Hepatocyte (in vitro differentiated cells): Measurements from ENCODE around the gene FZR1. TPM values are rescaled to one million over a fixed set of nuclear protein-coding genes. Genes with fewer than 3 reads are reported as not detected.

Source experiments
- DNase-seq: peaks from one replicate; pipeline ENCODE4 v3.0.0-alpha.2; 2016; ENCODE audit warnings: low spot score
- H2AFZ ChIP-seq: fragments of 200-600 bp; sonication (generic); 2 replicates; pipeline ENCODE4 v1.6.0; 2016; ENCODE audit warnings: antibody characterized with exemption, mild to moderate bottlenecking
- H3K27ac ChIP-seq: fragments of 200-600 bp; sonication (generic); 2 replicates; pipeline ENCODE4 v1.5.1; 2016; ENCODE audit warnings: mild to moderate bottlenecking
- H3K27me3 ChIP-seq: fragments of 200-600 bp; sonication (generic); 2 replicates; pipeline ENCODE4 v1.6.1; 2016
- H3K36me3 ChIP-seq: fragments of 200-600 bp; sonication (generic); replicated peaks from 2 replicates; pipeline ENCODE4 v1.5.1; 2016; ENCODE audit warnings: low read depth; ENCODE audit not compliant: insufficient read depth
- H3K4me1 ChIP-seq: fragments of 200-600 bp; sonication (generic); 2 replicates; pipeline ENCODE4 v1.5.1; 2016; ENCODE audit warnings: mild to moderate bottlenecking, moderate library complexity; ENCODE audit not compliant: insufficient read depth
- H3K4me2 ChIP-seq: fragments of 200-600 bp; sonication (generic); 2 replicates; pipeline ENCODE4 v1.6.0; 2016
- H3K4me3 ChIP-seq: fragments of 200-600 bp; sonication (generic); 2 replicates; pipeline ENCODE4 v1.5.1; 2016; ENCODE audit warnings: mild to moderate bottlenecking
- H3K79me2 ChIP-seq: fragments of 200-600 bp; sonication (generic); 2 replicates; pipeline ENCODE4 v1.6.0; 2017; ENCODE audit warnings: mild to moderate bottlenecking
- H3K9me2 ChIP-seq: fragments of 200-600 bp; sonication (generic); replicated peaks from 2 replicates; pipeline ENCODE4 v1.6.0; 2017; ENCODE audit warnings: mild to moderate bottlenecking; ENCODE audit not compliant: insufficient read depth
- H3K9me3 ChIP-seq: fragments of 200-600 bp; sonication (generic); 2 replicates; pipeline ENCODE4 v1.5.1; 2016; ENCODE audit warnings: low read depth, mild to moderate bottlenecking
- H4K20me1 ChIP-seq: fragments of 200-600 bp; sonication (generic); 2 replicates; pipeline ENCODE4 v1.6.0; 2016; ENCODE audit warnings: mild to moderate bottlenecking; ENCODE audit not compliant: insufficient read depth, poor library complexity, severe bottlenecking
- EZH2 ChIP-seq: fragments of 200-600 bp; sonication (generic); IDR thresholded peaks from 2 replicates; pipeline ENCODE4 v1.6.1; 2016; ENCODE audit warnings: antibody characterized with exemption, mild to moderate bottlenecking, borderline replicate concordance
- EZH2phosphoT487 ChIP-seq: fragments of 200-600 bp; sonication (generic); IDR thresholded peaks from one replicate; pipeline ENCODE4 v1.6.1; 2018; ENCODE audit warnings: antibody characterized with exemption, mild to moderate bottlenecking, low read depth, moderate library complexity; ENCODE audit not compliant: unreplicated experiment, severe bottlenecking
- WGBS: methylation state at CpG from one replicate; pipeline ENCODE4 v1.1.6; 2016; ENCODE audit warnings: low lambda C conversion rate; ENCODE audit errors: missing lambda C conversion rate; 5-methylcytosine and 5-hydroxymethylcytosine counted together
- polyA plus RNA-seq: library from polyadenylated mRNA; unstranded; fragments of >200 nt; fragmentation: Nextera tagmentation; extraction: Ambion mirVana; gene quantifications from 2 replicates; pipeline ENCODE4 v1.2.1, GENCODE V29; 2016
- total RNA-seq: library from RNA; depleted of rRNA; stranded (reverse); fragments of >200 nt; gene quantifications from 2 replicates; pipeline ENCODE4 v1.2.3, GENCODE V29; 2014
- TF ChIP-seq, protein P1 (sequence below): fragments of 200-600 bp; sonication (generic); IDR thresholded peaks from 2 replicates; pipeline ENCODE4 v1.5.1; 2016; ENCODE audit warnings: antibody characterized with exemption, mild to moderate bottlenecking; ENCODE audit not compliant: poor library complexity

FZR1 gene
- total and polyA plus RNA-seq, 2 experiments from 2014 or later, result 32.1 to 51.0 TPM

DNA sequence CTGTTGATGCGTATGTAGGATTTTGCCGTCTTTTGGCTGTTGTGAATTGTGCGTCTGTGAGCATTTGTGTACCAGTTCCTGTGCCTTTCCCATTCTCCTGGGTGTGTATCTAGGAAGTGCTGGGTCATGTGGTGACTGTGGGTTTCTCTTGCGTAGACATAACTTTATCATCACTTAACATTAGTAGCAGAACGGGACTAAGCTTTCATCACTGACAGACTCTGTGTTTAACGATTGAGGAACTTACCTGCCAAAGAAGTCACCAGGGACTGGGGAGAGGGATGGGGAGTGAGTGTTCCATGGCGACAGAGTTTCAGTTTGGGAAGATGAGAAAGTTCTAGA lies 15.0 kb downstream of the FZR1 start:
- WGBS, result 86% methylated on average over 7 of the region's 7 CpGs
- TF ChIP-seq EZH2 (no peak), EZH2phosphoT487 (no peak)
- TF ChIP-seq, protein P1, sequence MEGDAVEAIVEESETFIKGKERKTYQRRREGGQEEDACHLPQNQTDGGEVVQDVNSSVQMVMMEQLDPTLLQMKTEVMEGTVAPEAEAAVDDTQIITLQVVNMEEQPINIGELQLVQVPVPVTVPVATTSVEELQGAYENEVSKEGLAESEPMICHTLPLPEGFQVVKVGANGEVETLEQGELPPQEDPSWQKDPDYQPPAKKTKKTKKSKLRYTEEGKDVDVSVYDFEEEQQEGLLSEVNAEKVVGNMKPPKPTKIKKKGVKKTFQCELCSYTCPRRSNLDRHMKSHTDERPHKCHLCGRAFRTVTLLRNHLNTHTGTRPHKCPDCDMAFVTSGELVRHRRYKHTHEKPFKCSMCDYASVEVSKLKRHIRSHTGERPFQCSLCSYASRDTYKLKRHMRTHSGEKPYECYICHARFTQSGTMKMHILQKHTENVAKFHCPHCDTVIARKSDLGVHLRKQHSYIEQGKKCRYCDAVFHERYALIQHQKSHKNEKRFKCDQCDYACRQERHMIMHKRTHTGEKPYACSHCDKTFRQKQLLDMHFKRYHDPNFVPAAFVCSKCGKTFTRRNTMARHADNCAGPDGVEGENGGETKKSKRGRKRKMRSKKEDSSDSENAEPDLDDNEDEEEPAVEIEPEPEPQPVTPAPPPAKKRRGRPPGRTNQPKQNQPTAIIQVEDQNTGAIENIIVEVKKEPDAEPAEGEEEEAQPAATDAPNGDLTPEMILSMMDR, result no peak
- Histone ChIP-seq H3K9me2 (no peaks in the 10 kb centered on the region), H3K27me3 (no peaks in the 10 kb centered on the region), H3K4me3 (no peak overlapping the region), H4K20me1 (peaks cover 73% of the 10 kb centered on the region), H3K4me2 (no peak overlapping the region), H3K79me2 (peaks cover 70% of the 10 kb centered on the region), H3K27ac (no peak overlapping the region), H3K36me3 (no peaks in the 10 kb centered on the region), H3K4me1 (peaks cover 7% of the 10 kb centered on the region), H3K9me3 (no peaks in the 10 kb centered on the region), H2AFZ (no peak overlapping the region)
- no peak for DNase-seq

DNA sequence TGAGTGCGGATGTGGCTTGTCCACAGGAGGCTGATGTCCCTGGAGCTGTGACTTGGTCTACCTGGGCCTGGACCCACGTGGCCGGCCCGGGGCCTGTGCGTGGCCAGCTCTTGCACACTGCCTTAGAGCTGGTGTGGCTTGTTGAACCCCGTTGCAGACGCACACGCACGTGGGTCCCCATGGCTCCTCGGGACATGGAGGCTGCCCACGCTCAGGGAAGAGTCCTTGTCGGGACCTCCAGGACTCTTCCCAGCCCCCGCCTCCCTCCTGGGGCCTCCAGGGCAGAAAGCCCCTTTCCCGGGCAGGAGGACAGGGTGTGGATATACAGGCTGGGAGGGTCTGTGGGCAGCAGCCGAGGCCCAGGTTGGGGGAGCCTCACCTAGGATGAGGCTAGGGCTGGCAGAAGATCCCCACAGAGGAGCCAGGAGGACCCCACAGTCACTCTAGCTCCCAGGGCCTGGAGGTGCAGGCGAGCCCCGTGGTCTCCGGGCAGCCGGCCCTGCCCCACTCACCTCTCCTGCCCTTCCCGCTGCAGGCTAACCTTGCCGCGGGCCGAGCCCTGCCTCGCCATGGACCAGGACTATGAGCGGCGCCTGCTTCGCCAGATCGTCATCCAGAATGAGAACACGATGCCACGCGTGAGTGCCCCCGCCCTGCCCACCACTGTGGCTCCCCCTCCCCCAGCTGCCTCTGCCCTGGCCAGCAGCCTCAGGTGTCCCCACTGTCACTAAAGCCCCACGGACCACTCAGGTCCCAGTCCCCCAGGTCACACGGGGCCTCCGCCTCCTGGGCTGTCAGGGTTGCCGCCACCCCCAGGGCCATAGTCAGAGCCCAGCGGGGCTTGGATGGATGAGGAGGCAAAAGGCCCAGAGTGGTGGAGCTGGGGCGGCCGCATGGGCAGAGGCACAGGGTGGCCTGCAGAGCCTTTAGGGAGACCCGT lies 16.6 kb downstream of the FZR1 start:
- Histone ChIP-seq H3K4me2 (no peak overlapping the region), H3K79me2 (peaks cover 54% of the 10 kb centered on the region), H3K4me3 (no peak overlapping the region), H3K9me2 (no peaks in the 10 kb centered on the region), H3K9me3 (no peaks in the 10 kb centered on the region), H3K4me1 (no peaks in the 10 kb centered on the region), H3K27ac (no peak overlapping the region), H4K20me1 (peaks cover 57% of the 10 kb centered on the region), H2AFZ (no peak overlapping the region), H3K36me3 (no peaks in the 10 kb centered on the region), H3K27me3 (no peaks in the 10 kb centered on the region)
- WGBS, result 95% methylated on average over 37 of the region's 40 CpGs
- DNase-seq, result no peak
- TF ChIP-seq EZH2 (no peak), EZH2phosphoT487 (no peak)
- TF ChIP-seq, protein P1, result no peak

DNA sequence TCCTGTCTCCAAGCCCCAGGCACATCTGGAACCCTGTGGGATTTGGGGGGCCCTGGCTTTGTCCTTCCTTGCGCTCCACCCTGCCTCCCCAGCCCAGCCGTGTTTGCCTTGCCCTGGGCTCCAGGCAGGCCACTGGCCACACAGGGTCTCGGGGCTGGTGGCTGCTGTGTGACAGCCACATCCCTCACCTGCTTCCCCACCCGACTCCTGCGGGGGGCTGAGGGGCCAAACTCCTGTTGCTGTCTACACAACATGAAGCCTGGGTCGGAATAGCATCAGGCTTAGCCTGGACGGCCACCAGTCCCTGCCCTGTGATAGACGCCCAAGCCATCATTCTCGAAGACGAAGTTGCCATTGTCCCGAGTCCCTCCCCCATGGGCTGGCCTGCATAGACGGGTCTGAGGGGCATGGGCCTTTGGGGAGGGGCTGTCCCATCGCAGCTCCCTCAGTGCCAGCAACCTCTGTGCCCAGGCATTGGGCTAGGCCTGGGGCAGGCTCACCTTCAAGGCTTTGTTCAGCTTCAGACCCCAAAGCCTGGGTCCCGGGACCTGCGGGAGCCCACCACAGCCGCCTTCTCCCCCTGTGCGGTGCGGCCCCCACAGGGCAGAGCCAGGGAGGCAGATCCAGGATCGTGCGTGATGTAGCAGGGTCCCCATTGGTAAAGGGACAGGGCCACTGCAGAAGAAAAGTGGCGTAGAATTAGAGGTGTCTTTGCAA lies 17.4 kb downstream of the FZR1 start:
- TF ChIP-seq, protein P1, result no peak
- TF ChIP-seq EZH2, result no peak
- TF ChIP-seq EZH2phosphoT487, result no peak
- H3K36me3 ChIP-seq, result no peaks in the 10 kb centered on the region
- H3K9me2 ChIP-seq, result no peaks in the 10 kb centered on the region
- no peaks in the 10 kb centered on the region for H3K9me3 ChIP-seq
- H3K27ac ChIP-seq, result no peak overlapping the region
- no peak overlapping the region for H2AFZ ChIP-seq
- H3K79me2 ChIP-seq, result peaks cover 46% of the 10 kb centered on the region
- no peaks in the 10 kb centered on the region for H3K4me1 ChIP-seq
- 91% methylated on average over 21 of the region's 21 CpGs for WGBS
- no peaks in the 10 kb centered on the region for H3K27me3 ChIP-seq
- no peak overlapping the region for H3K4me2 ChIP-seq
- peaks cover 49% of the 10 kb centered on the region for H4K20me1 ChIP-seq
- DNase-seq, result no peak
- no peak overlapping the region for H3K4me3 ChIP-seq
